ENCODE results near the gene LGR5. TPM values are rescaled to one million over a fixed set of nuclear protein-coding genes. Genes with fewer than 3 reads are reported as not detected.

The LGR5 gene
- total and polyA plus RNA-seq, 10 donors: 0.02 to 0.19 (median 0.02) TPM; not detected in 7

- H3K9me3 ChIP-seq: no peaks in the 10 kb centered on the region
- H3K36me3 ChIP-seq: no peaks in the 10 kb centered on the region
- TF ChIP-seq POLR2AphosphoS5 (IDR thresholded peaks at IDR 0.05) (no peak), POLR2A (IDR thresholded peaks at IDR 0.05) (no peak), CTCF (IDR thresholded peaks at IDR 0.05 in 8 of 11, conservative IDR thresholded peaks at IDR 0.05 in 3 of 11) (no peak)
- no peaks in the 10 kb centered on the region for H3K4me1 ChIP-seq
- H3K4me3 ChIP-seq: no peak overlapping the region
- intact Hi-C loops (cut with DNase I; ENCODE audit: low total_unique reads): no loop called here
- 29 to 47% (median 37%) methylated on average over 3 of the region's 3 CpGs for WGBS, 5 donors
- H3K27me3 ChIP-seq (replicated peaks in 1 of 7): peaks cover 0 to 26% (median 0%) of the 10 kb centered on the region in 7 donors
- no peak for DNase-seq
- H3K27ac ChIP-seq: no peak overlapping the region
Observed at GRCh38 chr12:71448150-71448581, 8.6 kb downstream of the LGR5 start.

GRCh38 chr12:71449373-71450070 lies 9.9 kb downstream of the LGR5 start:
- DNase-seq: no peak
- Histone ChIP-seq H3K27me3 (replicated peaks in 1 of 7) (peaks cover 0 to 32% (median 0%) of the 10 kb centered on the region in 7 donors), H3K9me3 (no peaks in the 10 kb centered on the region), H3K27ac (no peak overlapping the region), H3K4me1 (no peaks in the 10 kb centered on the region), H3K36me3 (no peaks in the 10 kb centered on the region), H3K4me3 (no peak overlapping the region)
- 51 to 65% (median 60%) methylated on average over 3 of the region's 3 CpGs for WGBS, 5 donors
- TF ChIP-seq POLR2AphosphoS5 (IDR thresholded peaks at IDR 0.05) (no peak), POLR2A (IDR thresholded peaks at IDR 0.05) (no peak), CTCF (IDR thresholded peaks at IDR 0.05 in 8 of 11, conservative IDR thresholded peaks at IDR 0.05 in 3 of 11) (no peak)
- intact Hi-C loops (cut with DNase I; ENCODE audit: low total_unique reads): no loop called here

- DNase-seq: no peak
- Histone ChIP-seq H3K9me3 (no peaks in the 10 kb centered on the region), H3K4me1 (no peaks in the 10 kb centered on the region), H3K4me3 (no peak overlapping the region), H3K27me3 (replicated peaks in 1 of 7) (peaks cover 0 to 21% (median 0%) of the 10 kb centered on the region in 7 donors), H3K27ac (no peak overlapping the region), H3K36me3 (no peaks in the 10 kb centered on the region)
- intact Hi-C loops (cut with DNase I; ENCODE audit: low total_unique reads): no loop called here
- TF ChIP-seq POLR2A (IDR thresholded peaks at IDR 0.05) (no peak), CTCF (IDR thresholded peaks at IDR 0.05 in 8 of 11, conservative IDR thresholded peaks at IDR 0.05 in 3 of 11) (no peak), POLR2AphosphoS5 (IDR thresholded peaks at IDR 0.05) (no peak)
- WGBS, 5 donors: 43 to 63% (median 54%) methylated on average over 1 of the region's 1 CpG
Observed at GRCh38 chr12:71452006-71452405, 12.4 kb downstream of the LGR5 start.

GRCh38 chr12:71455028-71455737 lies 15.6 kb downstream of the LGR5 start:
- intact Hi-C loops (cut with DNase I; ENCODE audit: low total_unique reads): no loop called here

More at GRCh38 chr12:71455028-71455737, 15.6 kb downstream of the LGR5 start:
- Histone ChIP-seq H3K4me3 (no peak overlapping the region), H3K4me1 (no peaks in the 10 kb centered on the region), H3K27ac (no peak overlapping the region), H3K36me3 (no peaks in the 10 kb centered on the region), H3K27me3 (replicated peaks in 1 of 7) (peaks cover 0 to 21% (median 0%) of the 10 kb centered on the region in 7 donors), H3K9me3 (no peaks in the 10 kb centered on the region)
- TF ChIP-seq POLR2A (IDR thresholded peaks at IDR 0.05) (no peak), CTCF (IDR thresholded peaks at IDR 0.05 in 8 of 11, conservative IDR thresholded peaks at IDR 0.05 in 3 of 11) (no peak), POLR2AphosphoS5 (IDR thresholded peaks at IDR 0.05) (no peak)
- 69 to 77% (median 72%) methylated on average over 3 of the region's 3 CpGs for WGBS, 5 donors
- no peak for DNase-seq

All from spleen (tissue), 11 donors.